NCI-H128 (cell line): Measurements from ENCODE around the gene TNS4.

ENCODE experiments used
- DNase-seq: peaks from one replicate; lab custom pipeline; 2025; ENCODE audit not compliant: unreplicated experiment; lab: John Stamatoyannopoulos, UW

Gene TNS4

GRCh38 chr17:40458851-40459482 is 42.5 kb downstream of the TNS4 start:
- no peak for DNase-seq

GRCh38 chr17:40457964-40458791 is 43.2 kb downstream of the TNS4 start:
- no peak for DNase-seq

- DNase-seq: no peak
These were observed 44.1 kb downstream of the TNS4 start for GRCh38 chr17:40457369-40457768.

- no peak for DNase-seq
These were observed 44.9 kb downstream of the TNS4 start for GRCh38 chr17:40456396-40456951.

- no peak for DNase-seq
These were observed 46.8 kb downstream of the TNS4 start for GRCh38 chr17:40454613-40454995.

GRCh38 chr17:40453881-40454612 is 47.4 kb downstream of the TNS4 start:
- DNase-seq: no peak

- no peak for DNase-seq
These were observed 48.5 kb downstream of the TNS4 start for GRCh38 chr17:40452921-40453378.

- DNase-seq: no peak
These were observed 49.1 kb downstream of the TNS4 start for GRCh38 chr17:40452216-40452787.

GRCh38 chr17:40451420-40451819 is 50.0 kb downstream of the TNS4 start:
- no peak for DNase-seq

- no peak for DNase-seq
These were observed 51.2 kb downstream of the TNS4 start for GRCh38 chr17:40450175-40450574.

- DNase-seq: no peak
These were observed 52.7 kb downstream of the TNS4 start for GRCh38 chr17:40448639-40449261.

GRCh38 chr17:40448213-40448638 is 53.2 kb downstream of the TNS4 start:
- no peak for DNase-seq

GRCh38 chr17:40447806-40448205 is 53.6 kb downstream of the TNS4 start:
- no peak for DNase-seq

GRCh38 chr17:40447148-40447644 is 54.2 kb downstream of the TNS4 start:
- no peak for DNase-seq

- DNase-seq: no peak
These were observed 55.5 kb downstream of the TNS4 start for GRCh38 chr17:40445751-40446468.

GRCh38 chr17:40443988-40444899 is 57.2 kb downstream of the TNS4 start:
- no peak for DNase-seq

GRCh38 chr17:40443196-40443987 is 58.0 kb downstream of the TNS4 start, which contains the start of gene IGFBP4:
Gene IGFBP4, plus strand, starts transcription at chr17:40443450. Its CDS starts 286 bp downstream, at chr17:40443736.
- DNase-seq: no peak
